IMR-90 (cell line): Measurements from ENCODE around the gene SHC2. TPM values are rescaled to one million over a fixed set of nuclear protein-coding genes. Genes with fewer than 3 reads are reported as not detected.

ENCODE experiments used
- ATAC-seq: fragments of 200-7000 bp; cut with Tn5 transposase; 2 replicates; pipeline ENCODE4 v1.9.1; 2020; ENCODE audit warnings: low read depth, mild to moderate bottlenecking, moderate library complexity
- BruUV-seq: library from RNA; stranded (reverse); fragments of 400-500 nt; replicated peaks from 2 replicates; lab custom pipeline; 2021; lab: Mats Ljungman, UMichigan
- CTCF ChIA-PET: fragments of 300-600 bp; formaldehyde crosslinking; extraction: SDS; loops from one replicate; lab custom pipeline; 2021; ENCODE audit warnings: antibody characterized with exemption; lab: Yijun Ruan, JAX
- POLR2A ChIA-PET: fragments of 300-600 bp; sonication (Branson Sonifier 250); formaldehyde crosslinking; loops from one replicate; lab custom pipeline; 2022; ENCODE audit warnings: antibody characterized with exemption; ENCODE audit not compliant: unreplicated experiment; lab: Charles Lee
- DNase-seq: peaks from one replicate; pipeline ENCODE4 v3.0.0; 2013
- H2AFZ ChIP-seq: replicated peaks from 2 replicates; pipeline ENCODE3; 2013; ENCODE audit warnings: low read length, mild to moderate bottlenecking; ENCODE audit not compliant: poor library complexity
- H2AK5ac ChIP-seq: 2 replicates; pipeline ENCODE4 v1.6.1; 2013; ENCODE audit warnings: low read depth, low read length, inconsistent platforms
- H2AK9ac ChIP-seq: replicated peaks from 2 replicates; pipeline ENCODE3; 2013; ENCODE audit warnings: mild to moderate bottlenecking, low read depth, low read length, moderate library complexity; ENCODE audit not compliant: poor library complexity
- H2BK120ac ChIP-seq: 2 replicates; pipeline ENCODE4 v1.6.1; 2013; ENCODE audit warnings: low read depth, low read length, inconsistent platforms
- H2BK15ac ChIP-seq: 3 replicates; pipeline ENCODE4 v1.6.1; 2013; ENCODE audit warnings: low read depth, low read length, inconsistent platforms
- H2BK20ac ChIP-seq: 2 replicates; pipeline ENCODE4 v1.6.1; 2013; ENCODE audit warnings: low read depth, mild to moderate bottlenecking, inconsistent platforms, low read length, moderate library complexity
- H2BK5ac ChIP-seq: 2 replicates; pipeline ENCODE4 v1.6.1; 2013; ENCODE audit warnings: mild to moderate bottlenecking, low read depth, low read length, inconsistent platforms; ENCODE audit not compliant: poor library complexity, severe bottlenecking
- H3K14ac ChIP-seq: replicated peaks from 2 replicates; pipeline ENCODE4 v1.6.1; 2013; ENCODE audit warnings: low read depth, low read length, inconsistent platforms
- H3K18ac ChIP-seq: 2 replicates; pipeline ENCODE4 v1.6.1; 2013; ENCODE audit warnings: low read depth, low read length, control low read depth
- H3K23ac ChIP-seq: 2 replicates; pipeline ENCODE4 v1.6.1; 2013; ENCODE audit warnings: low read depth, low read length, inconsistent platforms
- H3K27ac ChIP-seq: 2 replicates; pipeline ENCODE4 v1.5.1; 2013; ENCODE audit warnings: mild to moderate bottlenecking, control low read depth, low read length; ENCODE audit not compliant: insufficient read depth
- H3K27me3 ChIP-seq: 2 replicates; pipeline ENCODE4 v1.6.1; 2013; ENCODE audit warnings: low read length; ENCODE audit not compliant: control insufficient read depth, insufficient read depth
- H3K36me3 ChIP-seq: 2 replicates; pipeline ENCODE4 v1.6.1; 2013; ENCODE audit warnings: low read length, mixed read lengths; ENCODE audit not compliant: control insufficient read depth, insufficient read depth
- H3K4ac ChIP-seq: 2 replicates; pipeline ENCODE4 v1.6.1; 2013; ENCODE audit warnings: low read depth, low read length, inconsistent platforms
- H3K4me1 ChIP-seq: 2 replicates; pipeline ENCODE4 v1.6.1; 2013; ENCODE audit warnings: low read length, mixed read lengths; ENCODE audit not compliant: control insufficient read depth, insufficient read depth
- H3K4me2 ChIP-seq: 2 replicates; pipeline ENCODE4 v1.6.1; 2013; ENCODE audit warnings: low read depth, mild to moderate bottlenecking, control low read depth, low read length, moderate library complexity
- H3K4me3 ChIP-seq: 2 replicates; pipeline ENCODE4 v1.5.1; 2013; ENCODE audit warnings: low read depth, mild to moderate bottlenecking, control low read depth, low read length, moderate library complexity; ENCODE audit not compliant: insufficient read depth
- H3K56ac ChIP-seq: 2 replicates; pipeline ENCODE4 v1.6.1; 2013; ENCODE audit warnings: low read length, inconsistent platforms; ENCODE audit not compliant: insufficient read depth; ENCODE audit errors: extremely low read depth
- H3K79me1 ChIP-seq, 2 experiments: 2 replicates each; pipeline ENCODE4 v1.6.1; 2013; ENCODE audit warnings: low read length in 2 of 2, inconsistent platforms in 1 of 2, low read depth in 1 of 2
- H3K9ac ChIP-seq: 2 replicates; pipeline ENCODE4 v1.6.1; 2013; ENCODE audit warnings: low read depth, low read length, control low read depth
- H3K9me1 ChIP-seq: 2 replicates; pipeline ENCODE4 v1.6.1; 2013; ENCODE audit warnings: low read length, inconsistent platforms; ENCODE audit not compliant: insufficient read depth
- H3K9me3 ChIP-seq: 2 replicates; pipeline ENCODE4 v1.6.1; 2013; ENCODE audit warnings: low read length; ENCODE audit not compliant: control insufficient read depth, insufficient read depth
- H4K20me1 ChIP-seq: 2 replicates; pipeline ENCODE4 v1.6.1; 2013; ENCODE audit warnings: low read length, inconsistent platforms; ENCODE audit not compliant: insufficient read depth
- H4K5ac ChIP-seq: 2 replicates; pipeline ENCODE4 v1.6.1; 2013; ENCODE audit warnings: mild to moderate bottlenecking, low read depth, low read length, control low read depth
- H4K8ac ChIP-seq, 2 experiments: 2 replicates each; pipeline ENCODE4 v1.6.1; 2013; ENCODE audit warnings: low read depth in 2 of 2, low read length in 2 of 2, control low read depth in 1 of 2, inconsistent platforms in 1 of 2
- H4K91ac ChIP-seq: 2 replicates; pipeline ENCODE4 v1.6.1; 2013; ENCODE audit warnings: low read depth, low read length, inconsistent platforms; ENCODE audit not compliant: insufficient read depth
- BHLHE40 ChIP-seq: fragments of 150-350 bp; IDR thresholded peaks from 2 replicates; pipeline ENCODE4 v1.6.1; 2016; ENCODE audit warnings: mild to moderate bottlenecking, low read depth, low read length
- CEBPB ChIP-seq: IDR thresholded peaks from 2 replicates; pipeline ENCODE4 v1.6.1; 2012; ENCODE audit warnings: low read depth, low read length, improper control_type of control experiment
- CHD1 ChIP-seq: IDR thresholded peaks from 2 replicates; pipeline ENCODE4 v1.6.1; 2012; ENCODE audit warnings: low read depth, low read length, improper control_type of control experiment
- ELK1 ChIP-seq: fragments of 150-350 bp; IDR thresholded peaks from 2 replicates; pipeline ENCODE4 v1.6.1; 2016; ENCODE audit warnings: low read depth, mild to moderate bottlenecking, low read length, moderate library complexity, borderline replicate concordance
- FOS ChIP-seq: fragments of 150-350 bp; IDR thresholded peaks from 2 replicates; pipeline ENCODE4 v1.6.1; 2016; ENCODE audit warnings: low read depth, low read length
- MAFK ChIP-seq: IDR thresholded peaks from 2 replicates; pipeline ENCODE4 v1.6.1; 2012; ENCODE audit warnings: low read depth, low read length, improper control_type of control experiment
- MAZ ChIP-seq: IDR thresholded peaks from 2 replicates; pipeline ENCODE4 v1.6.1; 2012; ENCODE audit warnings: low read depth, mild to moderate bottlenecking, low read length, improper control_type of control experiment, moderate library complexity, borderline replicate concordance
- MXI1 ChIP-seq: IDR thresholded peaks from 2 replicates; pipeline ENCODE4 v1.6.1; 2012; ENCODE audit warnings: low read depth, mild to moderate bottlenecking, low read length, moderate library complexity, borderline replicate concordance
- NFE2L2 ChIP-seq: fragments of 150-350 bp; IDR thresholded peaks from 2 replicates; pipeline ENCODE4 v1.6.1; 2016; ENCODE audit warnings: low read depth, mild to moderate bottlenecking, low read length
- POLR2A ChIP-seq: IDR thresholded peaks from 2 replicates; pipeline ENCODE4 v1.6.1; 2012; ENCODE audit warnings: mild to moderate bottlenecking, low read depth, low read length
- RAD21 ChIP-seq: IDR thresholded peaks from 2 replicates; pipeline ENCODE4 v1.6.1; 2012; ENCODE audit warnings: low read length, improper control_type of control experiment
- RCOR1 ChIP-seq: IDR thresholded peaks from 2 replicates; pipeline ENCODE4 v1.6.1; 2012; ENCODE audit warnings: mild to moderate bottlenecking, low read length, improper control_type of control experiment; ENCODE audit not compliant: insufficient replicate concordance
- RFX5 ChIP-seq: IDR thresholded peaks from 2 replicates; pipeline ENCODE4 v1.8.0; 2012; ENCODE audit warnings: low read depth, mild to moderate bottlenecking, low read length, moderate library complexity
- SMC3 ChIP-seq: fragments of 150-350 bp; IDR thresholded peaks from 2 replicates; pipeline ENCODE4 v1.6.1; 2016; ENCODE audit warnings: low read depth, mild to moderate bottlenecking, antibody characterized with exemption, low read length, moderate library complexity
- USF2 ChIP-seq: fragments of 150-350 bp; IDR thresholded peaks from 2 replicates; pipeline ENCODE4 v1.6.1; 2017; ENCODE audit warnings: mild to moderate bottlenecking, antibody characterized with exemption, low read length, low read depth
- WGBS, 2 experiments: methylation state at CpG; one replicate each; pipeline versions ENCODE4 v1.1.5 to v1.1.7; 2013; ENCODE audit warnings: missing lambda C conversion rate in 2 of 2; ENCODE audit not compliant: insufficient read length in 1 of 2; ENCODE audit errors: extremely low coverage in 2 of 2; 5-methylcytosine and 5-hydroxymethylcytosine counted together
- dilution Hi-C: fragments of 300-500 bp; cut with HindIII; formaldehyde crosslinking; loops from one replicate; pipeline ENCODE4 v1.14.3; 2018; ENCODE audit warnings: low sequenced_read_pairs; ENCODE audit not compliant: unreplicated experiment
- in situ Hi-C: fragments of 300-500 bp; cut with MboI; formaldehyde crosslinking; loops from 3 replicates; pipeline ENCODE4 v1.14.3; 2019; ENCODE audit warnings: low sequenced_read_pairs, inconsistent platforms, mixed read lengths
- intact Hi-C: fragments of 100-400 bp; cut with micrococcal nuclease; formaldehyde crosslinking; loops from 2 replicates; pipeline ENCODE4 v1.10.0; 2022
- polyA plus RNA-seq, 3 experiments: library from polyadenylated mRNA; depleted of rRNA; stranded (reverse); fragments of >200 nt; gene quantifications; 2 replicates each; pipeline ENCODE4 v1.2.3, GENCODE V29; 2012; ENCODE audit warnings: low replicate concordance in 1 of 3
- total RNA-seq: library from RNA; depleted of rRNA; stranded (reverse); fragments of >200 nt; gene quantifications from 2 replicates; pipeline ENCODE4 v1.2.3, GENCODE V29; 2012
- TF ChIP-seq, protein P1 (sequence below): conservative IDR thresholded peaks from 2 replicates; pipeline ENCODE4 v1.5.1; 2012; ENCODE audit warnings: mild to moderate bottlenecking, low read depth, low read length, improper control_type of control experiment

The SHC2 gene
- total and polyA plus RNA-seq, 2 of the 4 experiments (the other 2 are of a cell fraction) = 0.68 TPM; not detected in 1

DNA sequence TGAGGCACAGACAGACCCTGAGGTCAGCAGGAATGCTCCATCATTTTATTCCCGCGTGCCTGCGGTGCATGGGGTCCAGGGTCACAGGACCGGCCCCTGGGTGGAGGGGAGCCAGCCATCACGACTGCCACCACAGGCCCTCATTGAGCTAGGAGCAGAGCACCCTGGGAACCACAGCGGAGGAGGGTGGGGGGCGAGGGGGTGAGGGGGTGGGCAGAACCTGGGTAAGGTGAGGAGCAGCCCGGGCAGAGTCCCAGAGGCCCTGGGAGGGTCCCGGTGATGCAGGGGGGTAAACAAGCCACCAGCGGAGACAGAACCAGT is 34.2 kb upstream of the SHC2 start:
- no peak overlapping the region for H2BK5ac ChIP-seq
- H4K8ac ChIP-seq = no peak overlapping the region
- no peaks in the 10 kb centered on the region for H3K9me3 ChIP-seq
- WGBS, 2 experiments = 18% methylated on average over 3 of the region's 10 CpGs; no CpG with 5 or more reads in 1 of the 2 experiments
- no peak for ATAC-seq
- no peak overlapping the region for H3K18ac ChIP-seq
- BruUV-seq = no TSS peak
- no peaks in the 10 kb centered on the region for H3K36me3 ChIP-seq
- H2AK9ac ChIP-seq = no peak overlapping the region
- in situ Hi-C loops = no loop called here
- POLR2A ChIA-PET = no interaction called here
- TF ChIP-seq MAZ (no peak), ELK1 (no peak), BHLHE40 (no peak), CHD1 (no peak), SMC3 (no peak), FOS (no peak), USF2 (no peak), CEBPB (no peak), NFE2L2 (no peak), MXI1 (no peak), MAFK (no peak), RCOR1 (no peak), RAD21 (no peak), RFX5 (no peak), POLR2A (no peak)
- TF ChIP-seq, protein P1, sequence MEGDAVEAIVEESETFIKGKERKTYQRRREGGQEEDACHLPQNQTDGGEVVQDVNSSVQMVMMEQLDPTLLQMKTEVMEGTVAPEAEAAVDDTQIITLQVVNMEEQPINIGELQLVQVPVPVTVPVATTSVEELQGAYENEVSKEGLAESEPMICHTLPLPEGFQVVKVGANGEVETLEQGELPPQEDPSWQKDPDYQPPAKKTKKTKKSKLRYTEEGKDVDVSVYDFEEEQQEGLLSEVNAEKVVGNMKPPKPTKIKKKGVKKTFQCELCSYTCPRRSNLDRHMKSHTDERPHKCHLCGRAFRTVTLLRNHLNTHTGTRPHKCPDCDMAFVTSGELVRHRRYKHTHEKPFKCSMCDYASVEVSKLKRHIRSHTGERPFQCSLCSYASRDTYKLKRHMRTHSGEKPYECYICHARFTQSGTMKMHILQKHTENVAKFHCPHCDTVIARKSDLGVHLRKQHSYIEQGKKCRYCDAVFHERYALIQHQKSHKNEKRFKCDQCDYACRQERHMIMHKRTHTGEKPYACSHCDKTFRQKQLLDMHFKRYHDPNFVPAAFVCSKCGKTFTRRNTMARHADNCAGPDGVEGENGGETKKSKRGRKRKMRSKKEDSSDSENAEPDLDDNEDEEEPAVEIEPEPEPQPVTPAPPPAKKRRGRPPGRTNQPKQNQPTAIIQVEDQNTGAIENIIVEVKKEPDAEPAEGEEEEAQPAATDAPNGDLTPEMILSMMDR = no peak
- no peaks in the 10 kb centered on the region for H3K9me1 ChIP-seq
- H4K5ac ChIP-seq = no peak overlapping the region
- intact Hi-C loops = no loop called here
- H3K14ac ChIP-seq = no peak overlapping the region
- H3K79me1 ChIP-seq = no peaks in the 10 kb centered on the region
- H2AFZ ChIP-seq = no peak overlapping the region
- H3K4me3 ChIP-seq = no peak overlapping the region
- no peak overlapping the region for H4K91ac ChIP-seq
- peaks cover 30% of the 10 kb centered on the region for H3K27me3 ChIP-seq
- no peaks in the 10 kb centered on the region for H4K20me1 ChIP-seq
- H2BK20ac ChIP-seq = no peak overlapping the region
- no peak overlapping the region for H2AK5ac ChIP-seq
- DNase-seq = no peak
- H2BK15ac ChIP-seq = no peak overlapping the region
- no peaks in the 10 kb centered on the region; the same call in 1 of the 2 replicates for H3K4me1 ChIP-seq
- H3K9ac ChIP-seq = no peak overlapping the region
- H3K4me2 ChIP-seq = no peak overlapping the region
- dilution Hi-C loops = no loop called here
- CTCF ChIA-PET = interaction anchor here (0.9 kb wide), 1 partner anchor 11 kb away, joined by 8 read pairs; no protein-coding TSS in a partner anchor
- H3K56ac ChIP-seq = no peak overlapping the region
- H3K23ac ChIP-seq = no peak overlapping the region
- no peak overlapping the region for H2BK120ac ChIP-seq
- H3K4ac ChIP-seq = no peak overlapping the region
- H3K27ac ChIP-seq = no peak overlapping the region
